Measurements from ENCODE around the gene MTTP.

MTTP gene

DNA sequence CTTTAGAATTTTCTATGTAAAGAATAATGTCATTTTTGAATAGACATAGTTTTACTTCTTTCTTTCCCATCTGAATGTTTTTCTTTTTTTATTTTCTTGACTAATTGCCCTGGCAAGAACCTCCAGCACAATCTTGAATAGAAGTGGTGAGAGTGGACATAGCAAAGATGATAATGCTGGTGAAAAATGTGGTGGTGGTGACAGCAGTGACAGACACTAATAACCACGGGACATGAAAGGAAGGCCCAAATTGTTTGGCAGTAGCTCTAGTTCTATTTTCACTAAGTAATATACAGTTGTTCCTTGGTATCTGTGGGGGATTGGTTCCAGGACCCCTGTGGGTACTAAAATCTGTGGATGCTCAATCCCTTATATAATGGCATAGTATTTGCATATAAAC is 53.4 kb downstream of the MTTP start:
- TF ChIP-seq, protein P1, sequence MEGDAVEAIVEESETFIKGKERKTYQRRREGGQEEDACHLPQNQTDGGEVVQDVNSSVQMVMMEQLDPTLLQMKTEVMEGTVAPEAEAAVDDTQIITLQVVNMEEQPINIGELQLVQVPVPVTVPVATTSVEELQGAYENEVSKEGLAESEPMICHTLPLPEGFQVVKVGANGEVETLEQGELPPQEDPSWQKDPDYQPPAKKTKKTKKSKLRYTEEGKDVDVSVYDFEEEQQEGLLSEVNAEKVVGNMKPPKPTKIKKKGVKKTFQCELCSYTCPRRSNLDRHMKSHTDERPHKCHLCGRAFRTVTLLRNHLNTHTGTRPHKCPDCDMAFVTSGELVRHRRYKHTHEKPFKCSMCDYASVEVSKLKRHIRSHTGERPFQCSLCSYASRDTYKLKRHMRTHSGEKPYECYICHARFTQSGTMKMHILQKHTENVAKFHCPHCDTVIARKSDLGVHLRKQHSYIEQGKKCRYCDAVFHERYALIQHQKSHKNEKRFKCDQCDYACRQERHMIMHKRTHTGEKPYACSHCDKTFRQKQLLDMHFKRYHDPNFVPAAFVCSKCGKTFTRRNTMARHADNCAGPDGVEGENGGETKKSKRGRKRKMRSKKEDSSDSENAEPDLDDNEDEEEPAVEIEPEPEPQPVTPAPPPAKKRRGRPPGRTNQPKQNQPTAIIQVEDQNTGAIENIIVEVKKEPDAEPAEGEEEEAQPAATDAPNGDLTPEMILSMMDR (IDR thresholded peaks at IDR 0.05; ENCODE audit: low read depth, low read length): no peak
- DNase-seq (ENCODE audit: extremely low read depth, low read depth): no peak

DNA sequence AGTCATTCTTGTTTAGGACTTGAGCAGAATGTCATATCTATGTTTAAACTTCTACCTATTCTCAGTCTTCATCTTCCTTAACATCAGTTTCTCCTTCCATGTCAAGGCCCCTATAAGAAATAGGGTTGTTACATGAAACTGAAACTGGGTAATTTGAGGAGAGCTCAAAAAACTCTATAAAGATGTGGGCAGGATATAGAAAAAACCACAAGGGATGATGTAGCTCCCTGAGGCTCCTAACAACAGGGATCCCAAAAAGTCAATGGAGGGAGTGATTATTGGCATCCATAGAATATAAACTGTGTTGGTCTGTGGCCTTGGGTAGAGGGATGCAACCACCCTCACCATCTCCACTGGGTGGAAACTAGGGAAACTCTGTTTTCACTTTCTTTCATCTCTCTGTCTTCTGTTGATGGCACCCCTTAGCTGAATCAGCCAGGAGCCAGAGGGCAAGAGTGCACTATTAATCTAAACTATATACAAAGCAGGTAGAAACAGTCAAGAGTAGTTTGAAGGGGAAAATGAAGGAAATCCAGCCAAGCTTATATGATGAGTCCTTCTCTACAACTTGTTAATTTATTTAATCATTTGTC is 55.4 kb downstream of the MTTP start:
- DNase-seq (ENCODE audit: extremely low read depth, low read depth): no peak
- TF ChIP-seq, protein P1 (IDR thresholded peaks at IDR 0.05; ENCODE audit: low read depth, low read length): no peak

DNA sequence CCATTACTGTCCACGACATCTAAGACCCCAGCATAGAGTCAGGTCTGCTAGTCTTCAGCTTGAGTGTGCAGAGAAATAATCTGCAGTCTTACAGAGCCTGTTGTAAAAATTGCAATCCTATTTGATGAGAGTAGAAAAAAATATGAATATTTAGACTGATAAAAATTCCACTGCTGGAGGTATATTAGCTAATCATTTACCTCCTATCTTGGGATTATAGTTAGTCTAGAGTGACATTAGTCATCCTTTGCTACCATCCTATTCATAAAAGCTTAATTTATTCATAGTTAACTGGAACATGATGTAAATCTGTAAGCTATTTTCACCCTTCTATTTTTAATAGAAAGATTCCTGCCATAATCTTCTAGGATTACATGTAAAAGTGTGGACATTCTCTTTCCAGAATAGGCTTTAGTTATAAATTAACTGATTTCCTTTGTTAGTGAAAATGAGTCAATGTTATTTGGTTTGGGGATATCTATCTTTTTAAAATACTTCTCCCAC is 56.3 kb downstream of the MTTP start:
- TF ChIP-seq, protein P1 (IDR thresholded peaks at IDR 0.05; ENCODE audit: low read depth, low read length): no peak
- DNase-seq (ENCODE audit: extremely low read depth, low read depth): no peak

DNA sequence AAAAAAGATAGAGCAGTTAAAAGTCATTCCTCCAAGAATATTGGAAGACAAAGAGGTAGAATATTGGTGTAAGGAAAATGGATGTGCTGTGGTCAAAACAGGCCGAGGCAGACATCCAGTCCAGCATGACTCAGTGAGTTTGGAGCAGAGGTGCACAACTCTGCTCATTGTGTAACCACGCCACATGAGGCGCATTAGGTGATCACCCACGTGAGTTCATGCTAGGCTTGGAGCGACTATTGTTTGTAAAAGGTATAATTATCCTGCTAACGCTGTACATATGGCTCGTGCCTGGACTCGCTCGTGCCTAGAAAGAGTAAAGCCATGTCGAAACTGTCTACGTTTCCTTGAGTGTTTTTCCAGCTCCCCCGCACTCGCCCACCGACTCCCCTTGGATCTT is 59.1 kb downstream of the MTTP start:
- DNase-seq (ENCODE audit: extremely low read depth, low read depth): no peak
- TF ChIP-seq, protein P1 (IDR thresholded peaks at IDR 0.05; ENCODE audit: low read depth, low read length): no peak

DNA sequence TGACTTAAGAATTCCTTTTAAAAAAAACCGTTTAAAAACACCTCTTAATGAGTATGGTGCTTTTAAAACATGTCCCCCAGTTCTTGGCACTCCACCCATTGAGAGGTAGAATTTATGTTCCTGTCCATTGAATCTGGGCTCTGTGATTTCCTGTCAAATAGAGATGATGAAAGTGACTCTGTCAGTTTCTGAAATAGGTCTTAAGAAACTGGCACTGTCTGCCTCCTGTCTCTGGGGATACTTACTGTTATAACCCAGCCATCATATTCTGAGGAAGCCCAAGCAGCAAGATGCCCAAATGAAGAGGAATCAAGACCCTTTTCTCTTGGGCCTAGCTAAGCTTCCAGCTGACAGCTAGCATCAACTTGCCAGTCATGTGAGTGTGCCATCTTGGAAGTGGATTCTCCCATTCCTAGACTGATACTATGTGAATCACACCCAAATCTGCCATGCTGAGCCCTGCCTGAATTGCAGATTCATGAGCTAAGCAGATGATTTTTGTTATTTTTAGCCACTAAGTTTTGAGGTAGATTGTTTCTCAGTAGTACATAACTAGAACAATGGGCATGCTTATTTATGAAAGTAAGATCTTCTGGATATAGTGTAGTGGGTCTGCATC is 60.2 kb downstream of the MTTP start:
- TF ChIP-seq, protein P1 (IDR thresholded peaks at IDR 0.05; ENCODE audit: low read depth, low read length): no peak
- DNase-seq (ENCODE audit: extremely low read depth, low read depth): no peak

DNA sequence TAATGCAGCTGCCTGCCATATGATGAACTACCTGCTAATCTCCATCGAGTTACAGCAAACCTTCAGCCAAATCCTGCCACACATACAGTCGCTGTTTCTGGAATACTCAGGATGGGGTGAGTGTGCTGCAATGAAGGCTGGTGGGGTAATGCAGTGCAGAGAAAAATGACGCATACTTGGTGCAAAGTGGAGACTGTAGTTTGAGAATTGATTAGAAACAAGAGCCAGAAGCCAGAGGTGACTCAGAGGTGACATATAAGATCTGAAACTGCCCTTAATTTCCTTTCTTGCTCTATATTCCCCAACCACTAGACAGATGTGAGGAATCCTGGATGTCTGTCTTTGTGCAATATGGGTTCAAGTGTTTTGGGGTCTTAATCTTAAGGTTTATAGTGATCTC is 61.0 kb downstream of the MTTP start:
- TF ChIP-seq, protein P1 (IDR thresholded peaks at IDR 0.05; ENCODE audit: low read depth, low read length): no peak
- no peak for DNase-seq (ENCODE audit: extremely low read depth, low read depth)

DNA sequence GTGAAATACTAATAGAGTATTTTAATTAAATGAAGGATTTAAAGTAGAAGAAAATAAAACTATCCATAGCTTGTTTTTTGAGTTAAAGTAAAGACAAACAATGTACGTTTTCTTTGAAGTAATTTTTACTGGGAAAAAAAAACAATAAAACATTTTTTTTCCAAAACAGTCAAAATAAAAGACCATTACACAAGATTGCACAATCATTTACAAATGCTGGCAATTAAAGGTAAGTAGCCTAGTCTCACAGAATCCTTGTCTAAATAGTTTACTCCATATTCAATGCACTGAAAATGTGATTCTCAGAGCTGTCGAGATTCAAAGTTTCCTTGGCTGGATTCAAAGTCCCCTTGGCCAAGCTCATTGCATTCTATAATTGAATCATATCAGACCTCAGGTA is 61.8 kb downstream of the MTTP start:
- DNase-seq (ENCODE audit: extremely low read depth, low read depth): no peak

More for the DNA sequence above, 61.8 kb downstream of the MTTP start:
- TF ChIP-seq, protein P1 (IDR thresholded peaks at IDR 0.05; ENCODE audit: low read depth, low read length): no peak
